Measurements from ENCODE around the gene TRAPPC1. TPM values are rescaled to one million over a fixed set of nuclear protein-coding genes. Genes with fewer than 3 reads are reported as not detected.

The TRAPPC1 gene
- polyA plus RNA-seq, 4 donors: 129 to 157 (median 142) TPM

DNA sequence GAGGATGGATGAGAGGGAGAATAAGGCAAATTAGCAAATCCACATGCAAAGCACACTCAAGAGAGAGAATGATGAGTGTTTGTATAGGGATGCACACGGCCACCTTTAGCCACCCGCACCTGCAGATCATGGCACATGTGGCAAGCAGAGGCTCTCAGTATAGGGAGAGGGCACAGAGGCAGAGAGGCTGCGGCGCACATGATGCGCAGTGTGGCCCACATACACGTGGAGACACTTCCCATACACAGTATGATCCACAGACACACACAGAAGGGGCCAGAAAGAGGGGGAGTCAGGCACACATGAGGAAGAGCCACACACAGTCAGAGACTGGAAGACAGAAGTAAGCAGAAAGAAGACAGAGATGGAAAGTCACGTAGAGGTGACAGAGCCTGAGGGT lies 49.7 kb downstream of the TRAPPC1 start:
- no peak for DNase-seq (ENCODE audit: low read depth in 4 of 4, low spot score in 3 of 4)

DNA sequence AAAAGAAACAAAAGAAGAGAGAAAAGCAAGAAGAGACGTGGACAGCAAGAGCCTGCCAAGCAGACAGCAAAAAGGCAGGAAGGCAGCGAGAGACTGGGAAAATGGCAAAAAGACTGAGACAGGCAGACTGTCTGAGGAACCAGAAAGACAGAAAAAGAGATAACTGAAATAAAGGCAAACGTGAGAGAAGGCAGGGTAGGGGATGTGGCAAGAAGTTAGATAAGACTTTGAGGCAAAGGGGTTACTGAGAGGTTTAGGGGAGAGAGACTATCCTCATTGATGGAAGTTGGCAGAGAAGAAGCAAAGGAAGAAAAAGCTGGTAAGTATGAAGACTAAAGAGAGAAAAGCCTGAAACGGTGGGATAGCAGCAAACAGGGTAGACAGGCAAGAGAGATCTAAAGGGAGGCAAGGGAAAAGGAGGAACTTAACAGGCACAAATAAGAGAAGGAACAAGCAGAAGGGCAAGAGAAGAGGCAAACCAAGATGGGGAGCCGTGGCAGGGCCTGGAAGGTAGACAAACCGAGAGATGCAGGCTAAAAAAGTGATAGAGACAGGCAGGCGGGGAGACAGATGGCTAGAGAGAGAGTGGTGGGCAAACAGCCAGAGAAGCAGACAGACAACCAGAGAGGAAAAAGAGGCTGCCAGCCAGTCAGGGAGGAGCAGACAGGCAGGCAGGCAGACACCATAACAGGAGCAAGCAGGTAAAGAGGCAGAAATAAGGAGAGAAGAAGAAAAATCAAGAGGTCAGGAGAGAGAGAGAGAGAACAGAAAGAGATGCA lies 50.3 kb downstream of the TRAPPC1 start:
- no peak for DNase-seq (ENCODE audit: low read depth in 4 of 4, low spot score in 3 of 4)

Other genes starting within 250 kb of the TRAPPC1 start
- gene TP53, start 244.5 kb downstream of the TRAPPC1 start, polyA plus RNA-seq (ENCODE audit: insufficient read length in 4 of 4): 10 to 100 TPM; 69.4 to 74.4 (median 70.7) TPM
- gene WRAP53, start 243.5 kb downstream of the TRAPPC1 start, polyA plus RNA-seq (ENCODE audit: insufficient read length in 4 of 4): 10 to 100 TPM; 12.7 to 16.3 (median 14.2) TPM
- gene EFNB3, start 226.7 kb downstream of the TRAPPC1 start, polyA plus RNA-seq (ENCODE audit: insufficient read length in 4 of 4): 10 to 100 TPM; 19.0 to 29.4 (median 23.6) TPM
- gene DNAH2, start 214.2 kb downstream of the TRAPPC1 start, polyA plus RNA-seq (ENCODE audit: insufficient read length in 4 of 4): under 1 TPM; 0.28 to 0.45 (median 0.37) TPM
- 10 to 100 TPM; 21.8 to 28.1 (median 22.8) TPM for gene KDM6B, start 97.7 kb downstream of the TRAPPC1 start, polyA plus RNA-seq (ENCODE audit: insufficient read length in 4 of 4)
- 10 to 100 TPM; 24.2 to 29.6 (median 28.4) TPM for gene TMEM88, start 76.9 kb downstream of the TRAPPC1 start, polyA plus RNA-seq (ENCODE audit: insufficient read length in 4 of 4)
- 100 to 1,000 TPM in 1 of 4 donors, 10 to 100 TPM in 3; 74.9 to 109 (median 81.6) TPM for gene NAA38, start 74.4 kb downstream of the TRAPPC1 start, polyA plus RNA-seq (ENCODE audit: insufficient read length in 4 of 4)
- gene CYB5D1, start 73.9 kb downstream of the TRAPPC1 start, polyA plus RNA-seq (ENCODE audit: insufficient read length in 4 of 4): 10 to 100 TPM; 21.7 to 26.4 (median 24.3) TPM
- 100 to 1,000 TPM; 149 to 161 (median 157) TPM for gene CHD3, start 43.2 kb downstream of the TRAPPC1 start, polyA plus RNA-seq (ENCODE audit: insufficient read length in 4 of 4)
- gene RNF227, start 15.7 kb downstream of the TRAPPC1 start, polyA plus RNA-seq (ENCODE audit: insufficient read length in 4 of 4): 1 to 10 TPM; 4.4 to 5.7 (median 4.6) TPM
- gene KCNAB3, start 2.1 kb downstream of the TRAPPC1 start, polyA plus RNA-seq (ENCODE audit: insufficient read length in 4 of 4): 10 to 100 TPM in 2 of 4 donors, 1 to 10 TPM in 2; 9.6 to 11.5 (median 10.4) TPM
- gene CNTROB, start 260 bp upstream of the TRAPPC1 start, polyA plus RNA-seq (ENCODE audit: insufficient read length in 4 of 4): 10 to 100 TPM; 47.3 to 56.2 (median 54.1) TPM
- under 1 TPM in 3 of 4 donors, not detected in 1; 0.35 to 0.56 (median 0.37) TPM for gene GUCY2D, start 70.7 kb upstream of the TRAPPC1 start, polyA plus RNA-seq (ENCODE audit: insufficient read length in 4 of 4)
- 1 to 10 TPM in 3 of 4 donors, under 1 TPM in 1; 0.91 to 1.9 (median 1.3) TPM for gene ALOX15B, start 107.1 kb upstream of the TRAPPC1 start, polyA plus RNA-seq (ENCODE audit: insufficient read length in 4 of 4)
- gene ALOX12B, start 155.8 kb upstream of the TRAPPC1 start, polyA plus RNA-seq (ENCODE audit: insufficient read length in 4 of 4): 1 to 10 TPM in 1 of 4 donors, under 1 TPM in 3; 0.62 to 1.1 (median 0.71) TPM
- gene ALOXE3, start 186.6 kb upstream of the TRAPPC1 start, polyA plus RNA-seq (ENCODE audit: insufficient read length in 4 of 4): under 1 TPM in 1 of 4 donors, not detected in 3; 0.04 TPM
- under 1 TPM in 1 of 4 donors, not detected in 3; 0.08 TPM for gene HES7, start 192.2 kb upstream of the TRAPPC1 start, polyA plus RNA-seq (ENCODE audit: insufficient read length in 4 of 4)
- gene PER1, start 220.5 kb upstream of the TRAPPC1 start, polyA plus RNA-seq (ENCODE audit: insufficient read length in 4 of 4): 10 to 100 TPM; 20.4 to 38.1 (median 25.5) TPM
- 100 to 1,000 TPM; 122 to 138 (median 126) TPM for gene VAMP2, start 231.0 kb upstream of the TRAPPC1 start, polyA plus RNA-seq (ENCODE audit: insufficient read length in 4 of 4)
- gene TMEM107, start 244.4 kb upstream of the TRAPPC1 start, polyA plus RNA-seq (ENCODE audit: insufficient read length in 4 of 4): 10 to 100 TPM; 23.9 to 26.4 (median 25.3) TPM

Measured in right renal pelvis (tissue), 4 donors.